ENCODE results near the gene FAF1. TPM values are rescaled to one million over a fixed set of nuclear protein-coding genes. Genes with fewer than 3 reads are reported as not detected.

FAF1 gene
- total RNA-seq, 1 experiment from 2014 or later: 73.2 TPM

- POLR2A ChIA-PET: no interaction called here
- H2AFZ ChIP-seq (ENCODE audit: low read depth, low read length, poor library complexity, severe bottlenecking): no peak overlapping the region
- DNase-seq (ENCODE audit: low read depth, low spot score) (no peak), ATAC-seq (no peak)
- H3K79me2 ChIP-seq (ENCODE audit: insufficient read depth, low read length): no peaks in the 10 kb centered on the region
- no peak overlapping the region for H3K9ac ChIP-seq (ENCODE audit: low read length)
- no peak overlapping the region for H3K4me2 ChIP-seq (ENCODE audit: low read length)
- H3K27me3 ChIP-seq (ENCODE audit: insufficient read depth, low read length): no peaks in the 10 kb centered on the region
- H3K9me2 ChIP-seq (ENCODE audit: insufficient read depth): no peaks in the 10 kb centered on the region
- no peaks in the 10 kb centered on the region for H3K9me3 ChIP-seq (ENCODE audit: control insufficient read depth in 1 of 2, insufficient read depth in 1 of 2, low read depth in 1 of 2, low read length in 2 of 2)
- RAD21 ChIA-PET (ENCODE audit: low non-redundant PET in 1 of 2, low total read pairs in 2 of 2, uncharacterized antibody in 2 of 2, unreplicated experiment in 2 of 2): no interaction called here
- no peak overlapping the region for H3K4me3 ChIP-seq (replicated peaks in 1 of 2; ENCODE audit: low read depth in 1 of 2, low read length in 2 of 2)
- H3K36me3 ChIP-seq (ENCODE audit: control insufficient read depth in 1 of 2, insufficient read depth in 2 of 2, low read length in 2 of 2): no peaks in the 10 kb centered on the region; a peak in 1 of 4 replicates
- intact Hi-C loops (cut with micrococcal nuclease): no loop called here
- CTCF ChIA-PET: no interaction called here
- H3K4me1 ChIP-seq (ENCODE audit: control insufficient read depth in 1 of 2, insufficient read depth in 2 of 2, low read length in 2 of 2): no peaks in the 10 kb centered on the region
- no peaks in the 10 kb centered on the region for H4K20me1 ChIP-seq (ENCODE audit: insufficient read depth)
- TF ChIP-seq CTCF (IDR thresholded peaks at IDR 0.05 in 2 of 3, conservative IDR thresholded peaks at IDR 0.05 in 1 of 3; ENCODE audit: borderline replicate concordance in 1 of 3, insufficient read depth in 1 of 3, low read depth in 2 of 3, low read length in 2 of 3) (no peak), POLR2AphosphoS5 (IDR thresholded peaks at IDR 0.05; ENCODE audit: low read depth, low read length) (no peak), ZBTB33 (IDR thresholded peaks at IDR 0.05; ENCODE audit: extremely low read depth, insufficient replicate concordance, low read length) (no peak), EGR1 (IDR thresholded peaks at IDR 0.05; ENCODE audit: low read depth) (no peak), ZFX (IDR thresholded peaks at IDR 0.05) (no peak), SIN3A (IDR thresholded peaks at IDR 0.05; ENCODE audit: low read depth) (no peak), SRF (IDR thresholded peaks at IDR 0.05; ENCODE audit: low read depth) (no peak), SP1 (IDR thresholded peaks at IDR 0.05; ENCODE audit: low read depth) (no peak), FOSL1 (IDR thresholded peaks at IDR 0.05; ENCODE audit: low read depth) (no peak), REST (IDR thresholded peaks at IDR 0.05; ENCODE audit: low read depth) (no peak), EZH2 (IDR thresholded peaks at IDR 0.05) (no peak), ZNF274 (IDR thresholded peaks at IDR 0.05; ENCODE audit: low read depth, low read length) (no peak), ATF3 (IDR thresholded peaks at IDR 0.05) (no peak), ELF1 (IDR thresholded peaks at IDR 0.05; ENCODE audit: borderline replicate concordance, low read depth) (no peak), MAX (IDR thresholded peaks at IDR 0.05) (no peak), CBX3 (IDR thresholded peaks at IDR 0.05; ENCODE audit: low read depth) (no peak), TCF7L2 (IDR thresholded peaks at IDR 0.05; ENCODE audit: borderline replicate concordance, extremely low read depth, insufficient read depth, insufficient read length) (no peak), RAD21 (IDR thresholded peaks at IDR 0.05; ENCODE audit: low read depth) (no peak), JUND (IDR thresholded peaks at IDR 0.05) (no peak)
- H3K27ac ChIP-seq (ENCODE audit: low read depth, low read length): no peak overlapping the region
- BruUV-seq (replicated peaks): no TSS peak
These were observed 497.1 kb downstream of the FAF1 start for GRCh38 chr1:50462964-50463363.
